ENCODE data around the gene TMEM115. TPM values are rescaled to one million over a fixed set of nuclear protein-coding genes. Genes with fewer than 3 reads are reported as not detected.

Gene TMEM115
- total RNA-seq, 1 donor from 2014 or later = 63.2 TPM

GRCh38 chr3:50331364-50331907, 27.9 kb downstream of the TMEM115 start:
- peaks cover 8% of the 10 kb centered on the region for H3K36me3 Mint-ChIP-seq (ENCODE audit: unreplicated experiment)
- peaks cover 42% of the 10 kb centered on the region for H3K4me1 Mint-ChIP-seq (ENCODE audit: unreplicated experiment)
- H3K27ac Mint-ChIP-seq (ENCODE audit: unreplicated experiment) = no peak overlapping the region
- no peaks in the 10 kb centered on the region for H3K27me3 Mint-ChIP-seq (ENCODE audit: unreplicated experiment)
- H3K4me3 Mint-ChIP-seq (ENCODE audit: unreplicated experiment) = no peak overlapping the region
- H3K9me3 Mint-ChIP-seq (ENCODE audit: unreplicated experiment) = no peaks in the 10 kb centered on the region
- TF ChIP-seq, protein P1, sequence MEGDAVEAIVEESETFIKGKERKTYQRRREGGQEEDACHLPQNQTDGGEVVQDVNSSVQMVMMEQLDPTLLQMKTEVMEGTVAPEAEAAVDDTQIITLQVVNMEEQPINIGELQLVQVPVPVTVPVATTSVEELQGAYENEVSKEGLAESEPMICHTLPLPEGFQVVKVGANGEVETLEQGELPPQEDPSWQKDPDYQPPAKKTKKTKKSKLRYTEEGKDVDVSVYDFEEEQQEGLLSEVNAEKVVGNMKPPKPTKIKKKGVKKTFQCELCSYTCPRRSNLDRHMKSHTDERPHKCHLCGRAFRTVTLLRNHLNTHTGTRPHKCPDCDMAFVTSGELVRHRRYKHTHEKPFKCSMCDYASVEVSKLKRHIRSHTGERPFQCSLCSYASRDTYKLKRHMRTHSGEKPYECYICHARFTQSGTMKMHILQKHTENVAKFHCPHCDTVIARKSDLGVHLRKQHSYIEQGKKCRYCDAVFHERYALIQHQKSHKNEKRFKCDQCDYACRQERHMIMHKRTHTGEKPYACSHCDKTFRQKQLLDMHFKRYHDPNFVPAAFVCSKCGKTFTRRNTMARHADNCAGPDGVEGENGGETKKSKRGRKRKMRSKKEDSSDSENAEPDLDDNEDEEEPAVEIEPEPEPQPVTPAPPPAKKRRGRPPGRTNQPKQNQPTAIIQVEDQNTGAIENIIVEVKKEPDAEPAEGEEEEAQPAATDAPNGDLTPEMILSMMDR (IDR thresholded peaks at IDR 0.05) = no peak
- no peak for DNase-seq (ENCODE audit: extremely low spot score, unreplicated experiment)

- no peaks in the 10 kb centered on the region for H3K9me3 Mint-ChIP-seq (ENCODE audit: unreplicated experiment)
- no peak overlapping the region for H3K27ac Mint-ChIP-seq (ENCODE audit: unreplicated experiment)
- TF ChIP-seq, protein P1 (IDR thresholded peaks at IDR 0.05) = no peak
- H3K36me3 Mint-ChIP-seq (ENCODE audit: unreplicated experiment) = peaks cover 8% of the 10 kb centered on the region
- no peak for DNase-seq (ENCODE audit: extremely low spot score, unreplicated experiment)
- peaks cover 31% of the 10 kb centered on the region for H3K4me1 Mint-ChIP-seq (ENCODE audit: unreplicated experiment)
- H3K4me3 Mint-ChIP-seq (ENCODE audit: unreplicated experiment) = no peak overlapping the region
- H3K27me3 Mint-ChIP-seq (ENCODE audit: unreplicated experiment) = no peaks in the 10 kb centered on the region
Measured at GRCh38 chr3:50330330-50330729, 29.0 kb downstream of the TMEM115 start.

- peaks cover 19% of the 10 kb centered on the region for H3K4me1 Mint-ChIP-seq (ENCODE audit: unreplicated experiment)
- no peaks in the 10 kb centered on the region for H3K27me3 Mint-ChIP-seq (ENCODE audit: unreplicated experiment)
- H3K4me3 Mint-ChIP-seq (ENCODE audit: unreplicated experiment) = peak within 1 kb of the TSS; percentile 89
- H3K36me3 Mint-ChIP-seq (ENCODE audit: unreplicated experiment) = peaks cover 8% of the 10 kb centered on the region
- TF ChIP-seq, protein P1 (IDR thresholded peaks at IDR 0.05) = no peak
- peak within 1 kb of the TSS; percentile 89 for H3K27ac Mint-ChIP-seq (ENCODE audit: unreplicated experiment)
- H3K9me3 Mint-ChIP-seq (ENCODE audit: unreplicated experiment) = no peaks in the 10 kb centered on the region
- DNase-seq (ENCODE audit: extremely low spot score, unreplicated experiment) = peak; percentile 97
Measured at GRCh38 chr3:50327943-50328691, 31.2 kb downstream of the TMEM115 start, which contains the start of gene TUSC2. Gene TUSC2 (minus strand): TSS chr3:50328223. CDS start chr3:50328099, 124 bp downstream.

DNA sequence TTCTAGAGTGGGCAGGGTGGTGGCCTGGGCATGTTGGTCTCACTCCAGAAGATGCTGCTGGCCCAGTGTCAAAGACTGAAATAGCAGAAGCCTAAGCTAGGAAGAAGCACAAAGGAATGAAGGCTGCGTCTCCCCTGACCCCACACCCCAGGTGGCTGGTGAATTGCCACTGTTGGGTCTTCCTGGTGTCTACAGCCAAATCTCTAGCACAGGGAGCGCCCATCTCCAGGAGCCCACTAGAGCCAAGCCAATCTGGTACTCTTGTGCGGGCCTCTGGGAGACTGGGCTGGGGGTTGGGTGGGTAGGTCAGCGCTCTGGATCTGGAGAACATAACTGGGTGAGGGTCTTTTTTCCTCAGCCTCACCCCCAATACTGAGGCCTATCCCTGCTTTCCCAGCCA, 32.2 kb downstream of the TMEM115 start:
- Mint-ChIP-seq H3K4me1 (ENCODE audit: unreplicated experiment) (peaks cover 23% of the 10 kb centered on the region), H3K4me3 (ENCODE audit: unreplicated experiment) (peak overlapping the region; percentile 89), H3K27ac (ENCODE audit: unreplicated experiment) (peak overlapping the region; percentile 41), H3K27me3 (ENCODE audit: unreplicated experiment) (no peaks in the 10 kb centered on the region), H3K9me3 (ENCODE audit: unreplicated experiment) (no peaks in the 10 kb centered on the region), H3K36me3 (ENCODE audit: unreplicated experiment) (peaks cover 6% of the 10 kb centered on the region)
- TF ChIP-seq, protein P1 (IDR thresholded peaks at IDR 0.05) = no peak
- no peak for DNase-seq (ENCODE audit: extremely low spot score, unreplicated experiment)

DNA sequence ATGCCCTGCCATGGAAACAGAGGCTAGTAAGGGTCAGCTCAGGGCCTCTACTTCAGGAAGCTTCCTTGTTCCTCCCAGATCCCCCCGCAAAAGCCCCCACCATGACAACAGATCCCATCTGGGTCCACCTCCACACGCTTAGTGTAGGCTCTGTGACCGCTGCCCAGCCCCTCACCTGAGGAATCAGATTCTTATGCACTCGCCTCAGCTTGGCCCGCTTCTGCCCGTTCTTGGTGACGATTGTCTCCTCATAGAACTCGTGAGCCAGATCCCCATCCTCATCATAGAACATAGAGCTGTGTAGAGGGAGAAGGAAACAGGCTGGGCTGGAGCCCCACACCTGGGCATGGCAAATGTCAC, 33.2 kb downstream of the TMEM115 start:
- H3K27me3 Mint-ChIP-seq (ENCODE audit: unreplicated experiment) = no peaks in the 10 kb centered on the region
- DNase-seq (ENCODE audit: extremely low spot score, unreplicated experiment) = no peak
- H3K36me3 Mint-ChIP-seq (ENCODE audit: unreplicated experiment) = peaks cover 2% of the 10 kb centered on the region
- no peak overlapping the region for H3K27ac Mint-ChIP-seq (ENCODE audit: unreplicated experiment)
- H3K4me3 Mint-ChIP-seq (ENCODE audit: unreplicated experiment) = peak overlapping the region; percentile 29
- H3K4me1 Mint-ChIP-seq (ENCODE audit: unreplicated experiment) = peaks cover 24% of the 10 kb centered on the region
- H3K9me3 Mint-ChIP-seq (ENCODE audit: unreplicated experiment) = no peaks in the 10 kb centered on the region
- TF ChIP-seq, protein P1 (IDR thresholded peaks at IDR 0.05) = no peak
